ENCODE measurements around the gene DAZAP1.

Gene DAZAP1

GRCh38 chr19:1469255-1470054, 62.1 kb downstream of the DAZAP1 start:
- peaks cover 60% of the 10 kb centered on the region for H3K27me3 ChIP-seq (ENCODE audit: insufficient read depth, insufficient read length)
- peak overlapping the region; percentile 53 for H3K4me3 ChIP-seq (ENCODE audit: insufficient read length, low read depth)
- H3K36me3 ChIP-seq (ENCODE audit: insufficient read depth, insufficient read length, low read length): peaks cover 14% of the 10 kb centered on the region
- H3K4me1 ChIP-seq (ENCODE audit: insufficient read depth, insufficient read length): peaks cover 49% of the 10 kb centered on the region
- H3K9ac ChIP-seq (ENCODE audit: insufficient read length, low read depth): peak overlapping the region; percentile 85
- TF ChIP-seq ZNF274 (IDR thresholded peaks at IDR 0.05; ENCODE audit: low read depth, low read length): no peak
- TF ChIP-seq YY1 (IDR thresholded peaks at IDR 0.05; ENCODE audit: insufficient read depth, insufficient read length): no peak
- no peak for TF ChIP-seq SUZ12 (IDR thresholded peaks at IDR 0.05; ENCODE audit: extremely low read depth, insufficient read depth, insufficient read length)
- DNase-seq (ENCODE audit: low read depth, low spot score): no peak
- no peaks in the 10 kb centered on the region for H3K9me3 ChIP-seq (ENCODE audit: insufficient read depth, low read length)

- TF ChIP-seq ZNF274 (IDR thresholded peaks at IDR 0.05; ENCODE audit: low read depth, low read length) (no peak), YY1 (IDR thresholded peaks at IDR 0.05; ENCODE audit: insufficient read depth, insufficient read length) (no peak)
- Histone ChIP-seq H3K9ac (ENCODE audit: insufficient read length, low read depth) (peak overlapping the region; percentile 85), H3K27me3 (ENCODE audit: insufficient read depth, insufficient read length) (peaks cover 58% of the 10 kb centered on the region), H3K9me3 (ENCODE audit: insufficient read depth, low read length) (no peaks in the 10 kb centered on the region), H3K36me3 (ENCODE audit: insufficient read depth, insufficient read length, low read length) (peaks cover 19% of the 10 kb centered on the region), H3K4me3 (ENCODE audit: insufficient read length, low read depth) (peak overlapping the region; percentile 53), H3K4me1 (ENCODE audit: insufficient read depth, insufficient read length) (peaks cover 51% of the 10 kb centered on the region)
- no peak for DNase-seq (ENCODE audit: low read depth, low spot score)
These were observed 62.6 kb downstream of the DAZAP1 start for GRCh38 chr19:1470055-1470304.

- no peak for DNase-seq (ENCODE audit: low read depth, low spot score)
- peaks cover 48% of the 10 kb centered on the region for H3K4me1 ChIP-seq (ENCODE audit: insufficient read depth, insufficient read length)
- peak overlapping the region; percentile 53 for H3K4me3 ChIP-seq (ENCODE audit: insufficient read length, low read depth)
- peak overlapping the region; percentile 85 for H3K9ac ChIP-seq (ENCODE audit: insufficient read length, low read depth)
- H3K9me3 ChIP-seq (ENCODE audit: insufficient read depth, low read length): no peaks in the 10 kb centered on the region
- no peak for TF ChIP-seq YY1 (IDR thresholded peaks at IDR 0.05; ENCODE audit: insufficient read depth, insufficient read length)
- TF ChIP-seq SUZ12 (IDR thresholded peaks at IDR 0.05; ENCODE audit: extremely low read depth, insufficient read depth, insufficient read length): no peak
- no peak for TF ChIP-seq ZNF274 (IDR thresholded peaks at IDR 0.05; ENCODE audit: low read depth, low read length)
- peaks cover 53% of the 10 kb centered on the region for H3K27me3 ChIP-seq (ENCODE audit: insufficient read depth, insufficient read length)
- peaks cover 24% of the 10 kb centered on the region for H3K36me3 ChIP-seq (ENCODE audit: insufficient read depth, insufficient read length, low read length)
These were observed 63.1 kb downstream of the DAZAP1 start for GRCh38 chr19:1470305-1471009.

- no peaks in the 10 kb centered on the region for H3K9me3 ChIP-seq (ENCODE audit: insufficient read depth, low read length)
- peak overlapping the region; percentile 47 for H3K9ac ChIP-seq (ENCODE audit: insufficient read length, low read depth)
- TF ChIP-seq SUZ12 (IDR thresholded peaks at IDR 0.05; ENCODE audit: extremely low read depth, insufficient read depth, insufficient read length): no peak
- TF ChIP-seq YY1 (IDR thresholded peaks at IDR 0.05; ENCODE audit: insufficient read depth, insufficient read length): no peak
- no peak for TF ChIP-seq ZNF274 (IDR thresholded peaks at IDR 0.05; ENCODE audit: low read depth, low read length)
- H3K27me3 ChIP-seq (ENCODE audit: insufficient read depth, insufficient read length): peaks cover 47% of the 10 kb centered on the region
- peak overlapping the region; percentile 53 for H3K4me3 ChIP-seq (ENCODE audit: insufficient read length, low read depth)
- no peak for DNase-seq (ENCODE audit: low read depth, low spot score)
- peaks cover 47% of the 10 kb centered on the region for H3K4me1 ChIP-seq (ENCODE audit: insufficient read depth, insufficient read length)
- H3K36me3 ChIP-seq (ENCODE audit: insufficient read depth, insufficient read length, low read length): peaks cover 29% of the 10 kb centered on the region
These were observed 63.7 kb downstream of the DAZAP1 start for GRCh38 chr19:1471010-1471514.

GRCh38 chr19:1471515-1472160, 64.3 kb downstream of the DAZAP1 start:
- DNase-seq (ENCODE audit: low read depth, low spot score): no peak
- H3K27me3 ChIP-seq (ENCODE audit: insufficient read depth, insufficient read length): peaks cover 41% of the 10 kb centered on the region

GRCh38 chr19:1472231-1473084, 65.1 kb downstream of the DAZAP1 start:
- TF ChIP-seq YY1 (IDR thresholded peaks at IDR 0.05; ENCODE audit: insufficient read depth, insufficient read length) (no peak), ZNF274 (IDR thresholded peaks at IDR 0.05; ENCODE audit: low read depth, low read length) (no peak), SUZ12 (IDR thresholded peaks at IDR 0.05; ENCODE audit: extremely low read depth, insufficient read depth, insufficient read length) (no peak)
- H3K4me3 ChIP-seq (ENCODE audit: insufficient read length, low read depth): peak overlapping the region; percentile 1
- H3K9ac ChIP-seq (ENCODE audit: insufficient read length, low read depth): no peak overlapping the region
- no peaks in the 10 kb centered on the region for H3K9me3 ChIP-seq (ENCODE audit: insufficient read depth, low read length)
- H3K27me3 ChIP-seq (ENCODE audit: insufficient read depth, insufficient read length): peaks cover 33% of the 10 kb centered on the region
- DNase-seq (ENCODE audit: low read depth, low spot score): no peak
- peaks cover 38% of the 10 kb centered on the region for H3K36me3 ChIP-seq (ENCODE audit: insufficient read depth, insufficient read length, low read length)
- H3K4me1 ChIP-seq (ENCODE audit: insufficient read depth, insufficient read length): peaks cover 41% of the 10 kb centered on the region

More at GRCh38 chr19:1471515-1472160, 64.3 kb downstream of the DAZAP1 start:
- Histone ChIP-seq H3K36me3 (ENCODE audit: insufficient read depth, insufficient read length, low read length) (peaks cover 32% of the 10 kb centered on the region), H3K4me1 (ENCODE audit: insufficient read depth, insufficient read length) (peaks cover 45% of the 10 kb centered on the region), H3K9ac (ENCODE audit: insufficient read length, low read depth) (peak overlapping the region; percentile 47), H3K9me3 (ENCODE audit: insufficient read depth, low read length) (no peaks in the 10 kb centered on the region), H3K4me3 (ENCODE audit: insufficient read length, low read depth) (peak overlapping the region; percentile 53)
- TF ChIP-seq YY1 (IDR thresholded peaks at IDR 0.05; ENCODE audit: insufficient read depth, insufficient read length) (no peak), SUZ12 (IDR thresholded peaks at IDR 0.05; ENCODE audit: extremely low read depth, insufficient read depth, insufficient read length) (no peak), ZNF274 (IDR thresholded peaks at IDR 0.05; ENCODE audit: low read depth, low read length) (no peak)
